DOHH2 (cell line): Measurements from ENCODE around the gene USF3.

Experiments
- H3F3A ChIP-seq: fragments of 200-600 bp; sonication (generic), shearing (Covaris generic); 2 replicates; pipeline ENCODE4 v1.6.0; 2016; ENCODE audit warnings: antibody characterized with exemption, mild to moderate bottlenecking; ENCODE audit not compliant: control insufficient read depth, insufficient read depth
- H3K27ac ChIP-seq: fragments of 200-600 bp; sonication (generic); 2 replicates; pipeline ENCODE4 v1.5.1; 2014; ENCODE audit warnings: low read depth, mild to moderate bottlenecking, low read length, moderate library complexity
- H3K27me3 ChIP-seq: fragments of 200-600 bp; sonication (generic); 2 replicates; pipeline ENCODE4 v1.6.1; 2014; ENCODE audit warnings: mild to moderate bottlenecking, low read length, mixed read lengths; ENCODE audit not compliant: control insufficient read depth
- H3K36me3 ChIP-seq: fragments of 200-600 bp; sonication (generic); 2 replicates; pipeline ENCODE4 v1.6.1; 2014; ENCODE audit warnings: mild to moderate bottlenecking, low read length, moderate library complexity, mixed read lengths; ENCODE audit not compliant: control insufficient read depth
- H3K4me1 ChIP-seq: fragments of 200-600 bp; sonication (generic); 2 replicates; pipeline ENCODE4 v1.6.1; 2014; ENCODE audit warnings: mild to moderate bottlenecking, low read length, mixed read lengths; ENCODE audit not compliant: control insufficient read depth
- H3K4me2 ChIP-seq: fragments of 200-600 bp; sonication (generic); 2 replicates; pipeline ENCODE4 v1.6.0; 2014; ENCODE audit warnings: mild to moderate bottlenecking, low read length, moderate library complexity
- H3K4me3 ChIP-seq: fragments of 200-600 bp; sonication (generic); 2 replicates; pipeline ENCODE4 v1.5.1; 2014; ENCODE audit warnings: mild to moderate bottlenecking, low read length, mixed read lengths
- H3K79me2 ChIP-seq: fragments of 200-600 bp; sonication (generic); 2 replicates; pipeline ENCODE4 v1.6.1; 2014; ENCODE audit warnings: mild to moderate bottlenecking, low read length, mixed read lengths; ENCODE audit not compliant: control insufficient read depth
- H3K9me2 ChIP-seq: fragments of 200-600 bp; sonication (generic); replicated peaks from 2 replicates; pipeline ENCODE4 v1.6.1; 2014; ENCODE audit warnings: mild to moderate bottlenecking, low read length, mixed read lengths; ENCODE audit not compliant: control insufficient read depth
- H3K9me3 ChIP-seq: fragments of 200-600 bp; sonication (generic); 2 replicates; pipeline ENCODE4 v1.6.1; 2014; ENCODE audit warnings: antibody characterized with exemption, low read length, mixed read lengths; ENCODE audit not compliant: control insufficient read depth, insufficient read depth
- H4K20me1 ChIP-seq: fragments of 200-600 bp; sonication (generic); 2 replicates; pipeline ENCODE4 v1.6.0; 2014; ENCODE audit warnings: low read depth, mild to moderate bottlenecking, antibody characterized with exemption, low read length, moderate library complexity; ENCODE audit not compliant: control insufficient read depth, insufficient read depth
- CTCF ChIP-seq: fragments of 200-600 bp; sonication (generic); IDR thresholded peaks from one replicate; pipeline ENCODE4 v1.5.1; 2014; ENCODE audit warnings: antibody characterized with exemption, mild to moderate bottlenecking, low read depth, low read length; ENCODE audit not compliant: poor library complexity, severe bottlenecking
- EZH2phosphoT487 ChIP-seq: fragments of 200-600 bp; sonication (generic); IDR thresholded peaks from 2 replicates; pipeline ENCODE4 v1.6.1; 2017; ENCODE audit warnings: borderline replicate concordance, mild to moderate bottlenecking, antibody characterized with exemption, low read length, moderate library complexity, mixed read lengths

Gene USF3

GRCh38 chr3:113628788-113629187, 67.7 kb downstream of the USF3 start:
- Histone ChIP-seq H3K4me3 (no peak overlapping the region), H3K79me2 (no peaks in the 10 kb centered on the region), H4K20me1 (no peaks in the 10 kb centered on the region), H3F3A (no peaks in the 10 kb centered on the region), H3K4me2 (no peak overlapping the region), H3K9me2 (no peaks in the 10 kb centered on the region), H3K27ac (no peak overlapping the region), H3K9me3 (no peaks in the 10 kb centered on the region), H3K27me3 (no peaks in the 10 kb centered on the region), H3K4me1 (peaks cover 22% of the 10 kb centered on the region), H3K36me3 (no peaks in the 10 kb centered on the region)
- TF ChIP-seq EZH2phosphoT487 = no peak
- no peak for TF ChIP-seq CTCF

GRCh38 chr3:113628316-113628715, 68.1 kb downstream of the USF3 start:
- Histone ChIP-seq H4K20me1 (no peaks in the 10 kb centered on the region), H3K27me3 (no peaks in the 10 kb centered on the region), H3F3A (no peaks in the 10 kb centered on the region), H3K4me1 (peaks cover 22% of the 10 kb centered on the region), H3K27ac (no peak overlapping the region), H3K36me3 (no peaks in the 10 kb centered on the region), H3K4me2 (no peak overlapping the region), H3K9me3 (no peaks in the 10 kb centered on the region), H3K79me2 (no peaks in the 10 kb centered on the region), H3K4me3 (no peak overlapping the region), H3K9me2 (no peaks in the 10 kb centered on the region)
- TF ChIP-seq CTCF = no peak
- TF ChIP-seq EZH2phosphoT487 = no peak

GRCh38 chr3:113626503-113627371, 69.7 kb downstream of the USF3 start:
- peak overlapping the region; percentile 52 for H3K4me2 ChIP-seq
- no peaks in the 10 kb centered on the region for H3K9me2 ChIP-seq
- H3K9me3 ChIP-seq = no peaks in the 10 kb centered on the region
- TF ChIP-seq CTCF = peak; percentile 83
- no peak for TF ChIP-seq EZH2phosphoT487
- no peaks in the 10 kb centered on the region for H4K20me1 ChIP-seq
- H3K36me3 ChIP-seq = no peaks in the 10 kb centered on the region
- peaks cover 22% of the 10 kb centered on the region for H3K4me1 ChIP-seq
- peak overlapping the region; percentile 39 for H3K4me3 ChIP-seq
- no peaks in the 10 kb centered on the region for H3K27me3 ChIP-seq
- H3K27ac ChIP-seq = no peak overlapping the region
- H3F3A ChIP-seq = no peaks in the 10 kb centered on the region
- H3K79me2 ChIP-seq = no peaks in the 10 kb centered on the region
